OCI-LY7 (cell line): ENCODE results near the gene TFCP2. TPM values are rescaled to one million over a fixed set of nuclear protein-coding genes. Genes with fewer than 3 reads are reported as not detected.

Experiments used
- BruUV-seq: library from RNA; stranded (reverse); fragments of 400-500 nt; replicated peaks from 2 replicates; lab custom pipeline; 2021; lab: Mats Ljungman, UMichigan
- CTCF ChIA-PET: fragments of 300-600 bp; sonication (Branson Sonifier 250); formaldehyde crosslinking; loops from one replicate; lab custom pipeline; 2022; ENCODE audit warnings: antibody characterized with exemption; ENCODE audit not compliant: unreplicated experiment; lab: Charles Lee
- POLR2A ChIA-PET: fragments of 300-600 bp; sonication (Branson Sonifier 250); formaldehyde crosslinking; loops from one replicate; lab custom pipeline; 2022; ENCODE audit warnings: antibody characterized with exemption; lab: Charles Lee
- DNase-seq: peaks from one replicate; pipeline ENCODE4 v3.0.0-alpha.2; 2015; ENCODE audit warnings: low spot score
- H2AFZ ChIP-seq: fragments of 200-600 bp; sonication (generic), shearing (Covaris generic); 2 replicates; pipeline ENCODE4 v1.6.1; 2014; ENCODE audit warnings: mild to moderate bottlenecking, antibody characterized with exemption, low read length, moderate library complexity
- H3K27ac ChIP-seq: fragments of 200-600 bp; sonication (generic); 2 replicates; pipeline ENCODE4 v1.5.1; 2014; ENCODE audit warnings: mixed run types, low read depth, mild to moderate bottlenecking, moderate library complexity, low read length, inconsistent platforms; ENCODE audit not compliant: poor library complexity, severe bottlenecking
- H3K36me3 ChIP-seq: fragments of 200-600 bp; sonication (generic); 2 replicates; pipeline ENCODE4 v1.6.1; 2014; ENCODE audit warnings: mild to moderate bottlenecking, antibody characterized with exemption, low read length, moderate library complexity, mixed read lengths; ENCODE audit not compliant: insufficient read depth
- H3K4me1 ChIP-seq: fragments of 200-600 bp; sonication (generic); 2 replicates; pipeline ENCODE4 v1.5.1; 2014; ENCODE audit warnings: mild to moderate bottlenecking, low read length; ENCODE audit not compliant: insufficient read depth, poor library complexity, severe bottlenecking
- H3K4me2 ChIP-seq: fragments of 200-600 bp; sonication (generic); 2 replicates; pipeline ENCODE4 v1.6.1; 2014; ENCODE audit warnings: mild to moderate bottlenecking, low read length
- H3K4me3 ChIP-seq: fragments of 200-600 bp; sonication (generic); 2 replicates; pipeline ENCODE4 v1.5.1; 2014; ENCODE audit warnings: mild to moderate bottlenecking, low read depth, low read length; ENCODE audit not compliant: poor library complexity, severe bottlenecking
- H3K79me2 ChIP-seq: fragments of 200-600 bp; sonication (generic); 2 replicates; pipeline ENCODE4 v1.6.1; 2016; ENCODE audit warnings: low read depth, mild to moderate bottlenecking, low read length, moderate library complexity, mixed read lengths; ENCODE audit not compliant: insufficient read depth
- H3K9me2 ChIP-seq: fragments of 200-600 bp; sonication (generic); 2 replicates; pipeline ENCODE4 v1.6.1; 2016; ENCODE audit warnings: mild to moderate bottlenecking, low read length, mixed read lengths; ENCODE audit not compliant: insufficient read depth
- H3K9me3 ChIP-seq: fragments of 200-600 bp; sonication (generic); 2 replicates; pipeline ENCODE4 v1.6.1; 2014; ENCODE audit warnings: mild to moderate bottlenecking, mixed run types, low read length, mixed read lengths
- H4K20me1 ChIP-seq: fragments of 200-600 bp; sonication (generic); 2 replicates; pipeline ENCODE4 v1.6.1; 2014; ENCODE audit warnings: mild to moderate bottlenecking, antibody characterized with exemption, low read length, moderate library complexity, mixed read lengths; ENCODE audit not compliant: insufficient read depth
- CTCF ChIP-seq: fragments of 200-600 bp; sonication (generic); conservative IDR thresholded peaks from 2 replicates; pipeline ENCODE4 v1.5.1; 2014; ENCODE audit warnings: mild to moderate bottlenecking, antibody characterized with exemption, low read length, moderate library complexity, mixed read lengths
- EZH2phosphoT487 ChIP-seq: fragments of 200-600 bp; sonication (generic); IDR thresholded peaks from 2 replicates; pipeline ENCODE4 v1.6.1; 2018; ENCODE audit warnings: low read depth, borderline replicate concordance, mild to moderate bottlenecking, mixed run types, antibody characterized with exemption, low read length, moderate library complexity, mixed read lengths
- intact Hi-C: fragments of 100-400 bp; cut with micrococcal nuclease; formaldehyde crosslinking; loops from one replicate; pipeline ENCODE4 v1.10.0; 2022; ENCODE audit not compliant: unreplicated experiment
- total RNA-seq, 2 experiments: library from RNA; depleted of rRNA in 1 of 2; stranded (reverse); fragments of >200 nt in 1 of 2; shearing (Covaris generic) in 1 of 2; gene quantifications; 2 replicates each; pipeline ENCODE4 v1.2.3, GENCODE V29; 2014 to 2022

TFCP2 gene
- total RNA-seq, 2 experiments from 2014 or later = 7.2 to 11.5 TPM

GRCh38 chr12:51181558-51181957 lies 8.6 kb upstream of the TFCP2 start:
- Histone ChIP-seq H3K9me3 (no peaks in the 10 kb centered on the region), H3K9me2 (no peaks in the 10 kb centered on the region), H3K27ac (no peak overlapping the region), H3K79me2 (no peaks in the 10 kb centered on the region), H3K4me3 (no peak overlapping the region), H2AFZ (no peak overlapping the region), H4K20me1 (no peaks in the 10 kb centered on the region), H3K4me1 (peaks cover 15% of the 10 kb centered on the region), H3K36me3 (no peaks in the 10 kb centered on the region), H3K4me2 (no peak overlapping the region)
- BruUV-seq = no TSS peak
- POLR2A ChIA-PET = no interaction called here
- TF ChIP-seq CTCF (no peak), EZH2phosphoT487 (no peak)
- DNase-seq = no peak
- CTCF ChIA-PET = no interaction called here
- intact Hi-C loops = no loop called here

- H3K4me3 ChIP-seq = no peak overlapping the region
- no peaks in the 10 kb centered on the region for H3K4me1 ChIP-seq
- H3K36me3 ChIP-seq = no peaks in the 10 kb centered on the region
- no peak overlapping the region for H2AFZ ChIP-seq
- H4K20me1 ChIP-seq = no peaks in the 10 kb centered on the region
- intact Hi-C loops = no loop called here
- ChIA-PET POLR2A (no interaction called here), CTCF (no interaction called here)
- TF ChIP-seq CTCF (no peak), EZH2phosphoT487 (no peak)
- H3K9me3 ChIP-seq = no peaks in the 10 kb centered on the region
- no TSS peak for BruUV-seq
- H3K27ac ChIP-seq = no peak overlapping the region
- no peaks in the 10 kb centered on the region for H3K79me2 ChIP-seq
- DNase-seq = no peak
- no peaks in the 10 kb centered on the region for H3K9me2 ChIP-seq
- no peak overlapping the region for H3K4me2 ChIP-seq
Observed at GRCh38 chr12:51177897-51178296, 5.0 kb upstream of the TFCP2 start.

- H3K36me3 ChIP-seq = no peaks in the 10 kb centered on the region
- peaks cover 24% of the 10 kb centered on the region; the same call in 1 of the 2 replicates for H3K79me2 ChIP-seq
- H2AFZ ChIP-seq = no peak overlapping the region
- ChIA-PET CTCF (no interaction called here), POLR2A (interaction anchor here (0.6 to 1.2 kb wide), 4 partner anchors 13 to 251 kb away, joined by 3 to 7 read pairs (median 4); partner anchors contain the start of gene CSRNP2)
- no peak for DNase-seq
- H4K20me1 ChIP-seq = no peaks in the 10 kb centered on the region
- no peak overlapping the region for H3K27ac ChIP-seq
- no peaks in the 10 kb centered on the region for H3K9me3 ChIP-seq
- no TSS peak for BruUV-seq
- TF ChIP-seq EZH2phosphoT487 (no peak), CTCF (no peak)
- intact Hi-C loops = loop anchor here (5.0 kb wide), 1 partner anchor 43 kb away; the partner anchor contains the start of gene POU6F1
- H3K4me3 ChIP-seq = no peak overlapping the region
- no peaks in the 10 kb centered on the region for H3K9me2 ChIP-seq
- peaks cover 8% of the 10 kb centered on the region for H3K4me1 ChIP-seq
- no peak overlapping the region for H3K4me2 ChIP-seq
Observed at GRCh38 chr12:51174501-51174900, 1.6 kb upstream of the TFCP2 start.
